Measurements from ENCODE around the gene BCL2L2.

DNA sequence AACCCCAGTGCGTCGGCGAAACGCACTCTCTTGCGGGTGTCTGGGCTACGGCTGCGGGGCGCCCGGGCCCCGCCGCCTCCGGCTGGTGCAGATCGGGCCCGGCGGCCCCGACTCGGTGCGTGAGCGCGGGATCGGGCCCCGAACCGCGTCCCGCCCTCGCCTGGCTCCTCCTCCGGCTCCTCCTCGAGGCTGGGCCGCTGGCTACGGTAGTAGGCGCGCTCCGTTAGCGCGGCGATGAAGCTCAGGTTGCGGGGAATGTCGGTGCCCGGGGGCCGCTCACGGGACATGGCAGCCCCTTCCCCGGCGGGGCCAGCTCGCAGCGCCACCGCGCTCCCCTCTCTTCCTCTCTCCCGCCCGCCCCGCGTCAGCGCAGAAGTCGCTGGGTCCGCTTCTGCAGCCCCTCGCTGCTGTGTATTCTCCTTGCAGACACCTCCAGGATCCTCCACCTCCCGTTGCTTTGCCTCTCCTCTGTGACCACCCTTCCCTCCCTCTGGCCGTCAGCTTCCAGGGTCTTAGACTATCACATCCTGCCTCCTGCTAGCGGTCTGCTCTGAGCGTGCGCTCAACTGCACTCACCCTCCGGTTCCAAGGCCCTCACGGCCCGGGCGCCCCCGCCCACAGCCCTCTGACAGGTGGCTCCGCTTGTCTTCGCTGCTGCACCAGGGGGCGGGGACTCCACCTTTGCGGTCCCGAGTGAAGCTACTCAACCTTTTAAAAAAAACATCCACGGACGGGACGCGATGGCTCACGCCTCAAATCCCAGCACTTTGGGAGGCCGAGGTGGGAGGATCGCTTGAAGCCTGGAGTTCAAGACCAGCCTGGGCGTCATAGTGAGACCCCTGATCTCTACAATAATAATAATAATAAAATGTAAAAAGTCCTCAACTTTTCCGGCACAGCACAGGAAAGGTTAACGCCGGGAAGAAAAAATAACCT is 4.1 kb upstream of the BCL2L2 start, which contains the start of gene PPP1R3E:
- no peak for TF ChIP-seq EZH2 (IDR thresholded peaks at IDR 0.05)
- TF ChIP-seq POLR2AphosphoS5 (IDR thresholded peaks at IDR 0.05; ENCODE audit: borderline replicate concordance, low read depth, low read length), result no peak; the same call in 1 of the 2 replicates
- TF ChIP-seq FOXP2 (optimal IDR thresholded peaks at IDR 0.05; ENCODE audit: control extremely low read depth, extremely low read length, insufficient read depth), result no peak
